GM18858 (cell line): Measurements from ENCODE around the gene TUBGCP2.
"Not testable (repeated sequence)": the region's sequence is repeated elsewhere in the genome, so short reads cannot be mapped to it uniquely, and the experiment has no call there.

Experiments used
- ATAC-seq: cut with Tn5 transposase; IDR thresholded peaks from one replicate; pipeline ENCODE4 v1.9.1; 2021; ENCODE audit not compliant: unreplicated experiment

TUBGCP2 gene

GRCh38 chr10:133326223-133326551, 17.5 kb upstream of the TUBGCP2 start:
- no peak for ATAC-seq

GRCh38 chr10:133325440-133326222, 17.0 kb upstream of the TUBGCP2 start:
- no peak for ATAC-seq

GRCh38 chr10:133324857-133325260, 16.2 kb upstream of the TUBGCP2 start:
- no peak for ATAC-seq

- no peak for ATAC-seq
Measured at GRCh38 chr10:133324198-133324792, 15.6 kb upstream of the TUBGCP2 start.

GRCh38 chr10:133322064-133322709, 13.5 kb upstream of the TUBGCP2 start:
- ATAC-seq = not testable (repeated sequence)

- ATAC-seq = not testable (repeated sequence)
Measured at GRCh38 chr10:133320852-133321422, 12.3 kb upstream of the TUBGCP2 start.

GRCh38 chr10:133318494-133319127, 9.9 kb upstream of the TUBGCP2 start:
- peak; percentile 53 for ATAC-seq

- no peak for ATAC-seq
Measured at GRCh38 chr10:133316732-133317131, 8.1 kb upstream of the TUBGCP2 start.

GRCh38 chr10:133316266-133316665, 7.6 kb upstream of the TUBGCP2 start:
- ATAC-seq = no peak

GRCh38 chr10:133315847-133316246, 7.2 kb upstream of the TUBGCP2 start:
- no peak for ATAC-seq

GRCh38 chr10:133314911-133315310, 6.2 kb upstream of the TUBGCP2 start:
- no peak for ATAC-seq

- no peak for ATAC-seq
Measured at GRCh38 chr10:133313192-133313591, 4.5 kb upstream of the TUBGCP2 start.

GRCh38 chr10:133312769-133313145, 4.1 kb upstream of the TUBGCP2 start:
- ATAC-seq = no peak

GRCh38 chr10:133312016-133312768, 3.5 kb upstream of the TUBGCP2 start:
- no peak for ATAC-seq

GRCh38 chr10:133311570-133311969, 2.9 kb upstream of the TUBGCP2 start:
- no peak for ATAC-seq

- ATAC-seq = no peak
Measured at GRCh38 chr10:133310789-133311188, 2.1 kb upstream of the TUBGCP2 start.

- ATAC-seq = no peak
Measured at GRCh38 chr10:133310399-133310755, 1.7 kb upstream of the TUBGCP2 start.

- no peak for ATAC-seq
Measured at GRCh38 chr10:133309720-133310398, 1.2 kb upstream of the TUBGCP2 start.

GRCh38 chr10:133309100-133309719, 538 bp upstream of the TUBGCP2 start:
- peak; percentile 52 for ATAC-seq
